AG04449 (cell line): ENCODE data around the gene C19orf53.

Experiments used
- CTCF ChIA-PET: fragments of 350-600 bp; formaldehyde crosslinking; extraction: SDS; loops from one replicate; lab custom pipeline; 2021; ENCODE audit warnings: antibody characterized with exemption; lab: Yijun Ruan, JAX
- POLR2A ChIA-PET: fragments of 400-600, 350-600 bp; formaldehyde crosslinking; extraction: SDS; loops from one replicate; lab custom pipeline; 2020; ENCODE audit warnings: antibody characterized with exemption, inconsistent platforms; lab: Yijun Ruan, JAX
- DNase-seq: peaks from one replicate; pipeline ENCODE4 v3.0.0-alpha.2; 2010; ENCODE audit warnings: low read depth, low spot score
- H3K4me3 ChIP-seq: 2 replicates; pipeline ENCODE4 v1.5.1; 2011; ENCODE audit warnings: low read depth, mild to moderate bottlenecking, control low read depth, low read length
- TF ChIP-seq, protein P1 (sequence below): IDR thresholded peaks from one replicate; pipeline ENCODE4 v1.5.1; 2011; ENCODE audit warnings: mild to moderate bottlenecking, moderate library complexity, low read length, control low read depth, inconsistent platforms; ENCODE audit not compliant: insufficient read depth; ENCODE audit errors: missing control alignments

C19orf53 gene

GRCh38 chr19:13797058-13797440, 22.8 kb downstream of the C19orf53 start:
- ChIA-PET POLR2A (interaction anchor here (0.6 to 1.7 kb wide), 8 partner anchors 9 to 75 kb away, joined by 3 to 10 read pairs (median 4); no protein-coding TSS in a partner anchor), CTCF (interaction anchor here (0.6 to 6.7 kb wide), 16 partner anchors 9 to 84 kb away, joined by 3 to 65 read pairs (median 4); partner anchors contain the start of gene C19orf53)
- TF ChIP-seq, protein P1, sequence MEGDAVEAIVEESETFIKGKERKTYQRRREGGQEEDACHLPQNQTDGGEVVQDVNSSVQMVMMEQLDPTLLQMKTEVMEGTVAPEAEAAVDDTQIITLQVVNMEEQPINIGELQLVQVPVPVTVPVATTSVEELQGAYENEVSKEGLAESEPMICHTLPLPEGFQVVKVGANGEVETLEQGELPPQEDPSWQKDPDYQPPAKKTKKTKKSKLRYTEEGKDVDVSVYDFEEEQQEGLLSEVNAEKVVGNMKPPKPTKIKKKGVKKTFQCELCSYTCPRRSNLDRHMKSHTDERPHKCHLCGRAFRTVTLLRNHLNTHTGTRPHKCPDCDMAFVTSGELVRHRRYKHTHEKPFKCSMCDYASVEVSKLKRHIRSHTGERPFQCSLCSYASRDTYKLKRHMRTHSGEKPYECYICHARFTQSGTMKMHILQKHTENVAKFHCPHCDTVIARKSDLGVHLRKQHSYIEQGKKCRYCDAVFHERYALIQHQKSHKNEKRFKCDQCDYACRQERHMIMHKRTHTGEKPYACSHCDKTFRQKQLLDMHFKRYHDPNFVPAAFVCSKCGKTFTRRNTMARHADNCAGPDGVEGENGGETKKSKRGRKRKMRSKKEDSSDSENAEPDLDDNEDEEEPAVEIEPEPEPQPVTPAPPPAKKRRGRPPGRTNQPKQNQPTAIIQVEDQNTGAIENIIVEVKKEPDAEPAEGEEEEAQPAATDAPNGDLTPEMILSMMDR = no peak

GRCh38 chr19:13797870-13798269, 23.6 kb downstream of the C19orf53 start:
- ChIA-PET CTCF (interaction anchor here (0.9 to 6.7 kb wide), 10 partner anchors 12 to 83 kb away, joined by 3 to 65 read pairs (median 6); partner anchors contain the start of gene C19orf53), POLR2A (interaction anchor here (0.6 to 1.7 kb wide), 7 partner anchors 10 to 61 kb away, joined by 3 to 5 read pairs (median 4); no protein-coding TSS in a partner anchor)
- TF ChIP-seq, protein P1 = no peak
- no peak for DNase-seq
- H3K4me3 ChIP-seq = no peak overlapping the region

More at GRCh38 chr19:13797058-13797440, 22.8 kb downstream of the C19orf53 start:
- no peak for DNase-seq
- H3K4me3 ChIP-seq = peak overlapping the region; percentile 74

DNA sequence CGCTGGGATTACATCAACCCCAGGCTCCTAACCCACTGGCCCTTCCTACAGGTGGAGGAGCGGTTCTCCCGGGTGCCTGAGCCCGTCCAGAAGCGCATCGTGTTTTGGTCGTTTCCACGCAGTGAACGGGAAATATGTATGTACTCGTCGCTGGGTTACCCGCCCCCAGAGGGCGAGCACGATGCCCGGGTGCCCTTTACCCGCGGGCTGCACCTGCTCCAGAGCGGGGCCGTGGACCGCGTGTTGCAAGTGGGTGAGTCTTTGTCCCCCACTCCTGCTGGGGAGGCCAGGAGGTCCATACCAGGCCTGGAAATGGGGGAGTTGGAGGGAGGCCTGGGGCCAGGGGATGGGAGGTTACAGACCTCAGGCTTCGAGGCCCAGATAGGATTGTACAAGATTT, 25.4 kb downstream of the C19orf53 start:
- ChIA-PET POLR2A (interaction anchor here (0.7 kb wide), 1 partner anchor 37 kb away, joined by 3 read pairs; no protein-coding TSS in a partner anchor), CTCF (no interaction called here)
- DNase-seq = no peak
- no peak overlapping the region for H3K4me3 ChIP-seq
- TF ChIP-seq, protein P1 = no peak

DNA sequence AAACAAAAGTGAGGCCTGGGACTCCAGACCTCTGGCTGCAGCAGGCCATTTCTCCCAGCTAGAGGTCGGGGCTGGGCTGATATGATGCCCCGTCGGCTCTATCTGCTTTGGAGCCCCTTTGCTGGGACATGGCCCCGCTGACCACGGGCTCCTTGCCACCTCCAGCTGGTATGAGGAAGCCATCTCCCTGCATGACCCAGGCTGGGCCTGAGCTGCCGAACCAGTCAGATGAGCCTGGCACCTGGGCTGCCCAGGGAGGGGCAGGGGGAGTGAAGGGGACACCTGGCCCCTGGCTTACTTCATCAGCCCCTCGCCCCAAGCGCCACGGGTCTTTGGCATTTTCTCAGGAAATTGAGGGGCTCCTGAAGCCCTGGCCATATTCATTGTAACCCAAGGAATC, 28.8 kb downstream of the C19orf53 start:
- ChIA-PET POLR2A (no interaction called here), CTCF (no interaction called here)
- DNase-seq = no peak
- TF ChIP-seq, protein P1 = no peak
- no peak overlapping the region for H3K4me3 ChIP-seq

- POLR2A ChIA-PET = interaction anchor here (0.6 kb wide), 1 partner anchor 641 kb away, joined by 3 read pairs; no protein-coding TSS in a partner anchor
- H3K4me3 ChIP-seq = no peak overlapping the region
- DNase-seq = no peak
- TF ChIP-seq, protein P1 = peak; percentile 18
- CTCF ChIA-PET = interaction anchor here (0.7 to 1.3 kb wide), 2 partner anchors 8 to 20 kb away, joined by 3 read pairs; no protein-coding TSS in a partner anchor
These were observed 30.8 kb downstream of the C19orf53 start for GRCh38 chr19:13804830-13805683.

- DNase-seq = no peak
- TF ChIP-seq, protein P1 = no peak
- CTCF ChIA-PET = interaction anchor here (1.3 kb wide), 2 partner anchors 13 to 19 kb away, joined by 3 to 4 read pairs; no protein-coding TSS in a partner anchor
- POLR2A ChIA-PET = no interaction called here
- no peak overlapping the region for H3K4me3 ChIP-seq
These were observed 32.5 kb downstream of the C19orf53 start for GRCh38 chr19:13806728-13807127.
